GM21529 (cell line): ENCODE results near the gene GLIS2.

Source experiments
- ATAC-seq: cut with Tn5 transposase; IDR thresholded peaks from one replicate; pipeline ENCODE4 v1.9.1; 2021; ENCODE audit not compliant: unreplicated experiment

The GLIS2 gene

DNA sequence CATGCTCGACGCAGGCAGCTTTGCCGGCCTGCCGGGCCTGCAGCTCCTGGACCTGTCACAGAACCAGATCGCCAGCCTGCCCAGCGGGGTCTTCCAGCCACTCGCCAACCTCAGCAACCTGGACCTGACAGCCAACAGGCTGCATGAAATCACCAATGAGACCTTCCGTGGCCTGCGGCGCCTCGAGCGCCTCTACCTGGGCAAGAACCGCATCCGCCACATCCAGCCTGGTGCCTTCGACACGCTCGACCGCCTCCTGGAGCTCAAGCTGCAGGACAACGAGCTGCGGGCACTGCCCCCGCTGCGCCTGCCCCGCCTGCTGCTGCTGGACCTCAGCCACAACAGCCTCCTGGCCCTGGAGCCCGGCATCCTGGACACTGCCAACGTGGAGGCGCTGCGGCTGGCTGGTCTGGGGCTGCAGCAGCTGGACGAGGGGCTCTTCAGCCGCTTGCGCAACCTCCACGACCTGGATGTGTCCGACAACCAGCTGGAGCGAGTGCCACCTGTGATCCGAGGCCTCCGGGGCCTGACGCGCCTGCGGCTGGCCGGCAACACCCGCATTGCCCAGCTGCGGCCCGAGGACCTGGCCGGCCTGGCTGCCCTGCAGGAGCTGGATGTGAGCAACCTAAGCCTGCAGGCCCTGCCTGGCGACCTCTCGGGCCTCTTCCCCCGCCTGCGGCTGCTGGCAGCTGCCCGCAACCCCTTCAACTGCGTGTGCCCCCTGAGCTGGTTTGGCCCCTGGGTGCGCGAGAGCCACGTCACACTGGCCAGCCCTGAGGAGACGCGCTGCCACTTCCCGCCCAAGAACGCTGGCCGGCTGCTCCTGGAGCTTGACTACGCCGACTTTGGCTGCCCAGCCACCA, 65.4 kb downstream of the GLIS2 start:
- no peak for ATAC-seq

DNA sequence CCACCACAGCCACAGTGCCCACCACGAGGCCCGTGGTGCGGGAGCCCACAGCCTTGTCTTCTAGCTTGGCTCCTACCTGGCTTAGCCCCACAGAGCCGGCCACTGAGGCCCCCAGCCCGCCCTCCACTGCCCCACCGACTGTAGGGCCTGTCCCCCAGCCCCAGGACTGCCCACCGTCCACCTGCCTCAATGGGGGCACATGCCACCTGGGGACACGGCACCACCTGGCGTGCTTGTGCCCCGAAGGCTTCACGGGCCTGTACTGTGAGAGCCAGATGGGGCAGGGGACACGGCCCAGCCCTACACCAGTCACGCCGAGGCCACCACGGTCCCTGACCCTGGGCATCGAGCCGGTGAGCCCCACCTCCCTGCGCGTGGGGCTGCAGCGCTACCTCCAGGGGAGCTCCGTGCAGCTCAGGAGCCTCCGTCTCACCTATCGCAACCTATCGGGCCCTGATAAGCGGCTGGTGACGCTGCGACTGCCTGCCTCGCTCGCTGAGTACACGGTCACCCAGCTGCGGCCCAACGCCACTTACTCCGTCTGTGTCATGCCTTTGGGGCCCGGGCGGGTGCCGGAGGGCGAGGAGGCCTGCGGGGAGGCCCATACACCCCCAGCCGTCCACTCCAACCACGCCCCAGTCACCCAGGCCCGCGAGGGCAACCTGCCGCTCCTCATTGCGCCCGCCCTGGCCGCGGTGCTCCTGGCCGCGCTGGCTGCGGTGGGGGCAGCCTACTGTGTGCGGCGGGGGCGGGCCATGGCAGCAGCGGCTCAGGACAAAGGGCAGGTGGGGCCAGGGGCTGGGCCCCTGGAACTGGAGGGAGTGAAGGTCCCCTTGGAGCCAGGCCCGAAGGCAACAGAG, 66.3 kb downstream of the GLIS2 start:
- no peak for ATAC-seq

DNA sequence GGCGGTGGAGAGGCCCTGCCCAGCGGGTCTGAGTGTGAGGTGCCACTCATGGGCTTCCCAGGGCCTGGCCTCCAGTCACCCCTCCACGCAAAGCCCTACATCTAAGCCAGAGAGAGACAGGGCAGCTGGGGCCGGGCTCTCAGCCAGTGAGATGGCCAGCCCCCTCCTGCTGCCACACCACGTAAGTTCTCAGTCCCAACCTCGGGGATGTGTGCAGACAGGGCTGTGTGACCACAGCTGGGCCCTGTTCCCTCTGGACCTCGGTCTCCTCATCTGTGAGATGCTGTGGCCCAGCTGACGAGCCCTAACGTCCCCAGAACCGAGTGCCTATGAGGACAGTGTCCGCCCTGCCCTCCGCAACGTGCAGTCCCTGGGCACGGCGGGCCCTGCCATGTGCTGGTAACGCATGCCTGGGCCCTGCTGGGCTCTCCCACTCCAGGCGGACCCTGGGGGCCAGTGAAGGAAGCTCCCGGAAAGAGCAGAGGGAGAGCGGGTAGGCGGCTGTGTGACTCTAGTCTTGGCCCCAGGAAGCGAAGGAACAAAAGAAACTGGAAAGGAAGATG, 67.0 kb downstream of the GLIS2 start:
- ATAC-seq: no peak

DNA sequence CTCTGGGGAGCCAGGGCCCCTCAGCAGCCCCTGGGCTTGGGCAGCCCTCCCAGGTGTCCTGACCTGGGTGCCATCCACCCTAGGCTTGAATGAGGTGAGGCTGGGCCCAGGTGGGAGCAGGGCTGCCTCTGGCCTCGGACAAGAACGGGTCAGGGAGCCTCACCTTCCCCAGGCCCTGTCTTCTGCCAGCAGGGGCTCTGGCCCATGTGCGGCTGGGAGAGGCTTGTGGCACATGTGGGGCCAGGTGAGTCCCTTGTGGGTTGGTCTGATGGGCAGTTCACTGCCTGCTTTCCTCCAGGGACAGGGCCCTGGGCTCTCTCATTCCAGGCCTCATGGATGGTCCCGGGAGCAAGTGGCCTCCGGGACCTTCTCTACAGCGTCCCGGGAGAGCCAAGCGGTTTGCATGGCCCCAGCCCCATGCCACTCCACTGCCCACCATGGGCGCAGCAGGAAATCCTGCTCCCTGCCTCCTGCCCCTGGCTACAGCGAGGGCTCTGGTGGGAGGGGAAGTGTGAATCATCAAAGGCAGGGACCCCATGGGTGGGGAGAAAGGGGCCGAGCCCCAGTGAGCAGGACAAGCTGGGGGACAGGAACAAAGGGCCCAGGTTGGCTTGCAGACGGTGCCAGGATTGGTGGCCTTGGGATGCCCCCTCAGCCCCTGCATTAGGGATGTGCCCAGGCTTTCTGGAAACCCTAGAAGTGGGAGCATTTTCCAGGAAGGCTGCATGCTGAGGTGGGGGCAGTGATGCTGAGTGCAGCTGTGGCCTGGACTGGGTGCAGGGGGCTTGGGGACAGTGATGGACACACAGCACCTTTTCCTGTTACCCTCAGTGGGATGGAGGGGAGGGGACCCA, 68.0 kb downstream of the GLIS2 start:
- no peak for ATAC-seq

DNA sequence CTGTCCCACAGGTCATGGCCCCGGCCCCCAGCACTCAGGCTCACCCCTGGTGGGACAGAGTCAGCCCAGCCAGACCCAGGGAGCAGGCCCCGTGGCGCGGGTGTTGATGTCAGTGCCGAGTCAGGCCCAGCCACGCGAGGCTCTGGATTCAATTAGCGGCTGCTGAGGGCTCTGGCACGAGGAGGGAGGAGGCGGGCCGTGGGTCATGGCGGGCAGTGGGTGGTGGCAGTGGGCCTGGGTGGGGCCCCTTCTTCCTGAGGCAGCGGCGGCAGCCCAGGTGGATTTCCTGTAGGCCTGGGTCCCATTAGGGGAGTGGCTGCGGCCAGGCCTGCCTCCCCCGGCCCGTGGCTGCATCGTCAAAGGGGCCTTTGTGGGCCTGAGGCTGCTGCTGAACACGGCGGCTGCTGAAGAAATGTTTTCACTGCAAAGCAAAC, 68.7 kb downstream of the GLIS2 start:
- no peak for ATAC-seq

DNA sequence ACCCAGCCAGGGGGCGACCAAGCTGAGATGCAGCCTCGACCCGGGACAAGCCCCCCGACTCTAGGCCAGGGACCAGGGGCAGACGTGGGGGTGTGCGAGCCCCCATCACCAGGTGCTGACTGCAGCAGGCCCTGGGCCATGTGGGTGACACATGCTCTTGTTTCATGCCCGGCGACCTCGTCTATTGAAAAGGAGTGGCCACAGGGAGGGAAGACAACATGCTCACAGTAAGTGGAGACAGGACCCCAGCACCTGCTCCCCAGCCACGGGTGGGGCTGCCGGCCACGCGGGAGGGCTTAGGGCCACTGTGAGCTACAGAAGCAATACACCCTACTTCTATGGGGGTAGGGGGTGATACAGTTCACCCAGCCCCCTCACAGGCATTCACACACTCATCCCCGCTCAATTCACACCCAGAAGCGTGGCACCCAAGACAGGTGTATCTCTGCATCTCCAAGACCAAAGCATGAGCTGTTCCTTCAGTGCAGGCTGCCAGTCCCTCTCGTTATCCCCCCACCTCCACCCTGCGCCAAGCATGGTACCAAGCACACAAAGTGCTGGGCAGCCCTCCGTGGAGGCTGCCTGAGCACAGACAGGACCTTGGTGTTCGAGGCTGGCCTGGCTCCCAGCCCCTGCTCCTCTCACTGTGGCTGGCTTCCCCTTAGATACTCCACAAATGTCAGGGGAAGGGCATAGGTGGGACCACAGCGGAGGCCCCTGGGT, 69.4 kb downstream of the GLIS2 start:
- ATAC-seq: no peak

DNA sequence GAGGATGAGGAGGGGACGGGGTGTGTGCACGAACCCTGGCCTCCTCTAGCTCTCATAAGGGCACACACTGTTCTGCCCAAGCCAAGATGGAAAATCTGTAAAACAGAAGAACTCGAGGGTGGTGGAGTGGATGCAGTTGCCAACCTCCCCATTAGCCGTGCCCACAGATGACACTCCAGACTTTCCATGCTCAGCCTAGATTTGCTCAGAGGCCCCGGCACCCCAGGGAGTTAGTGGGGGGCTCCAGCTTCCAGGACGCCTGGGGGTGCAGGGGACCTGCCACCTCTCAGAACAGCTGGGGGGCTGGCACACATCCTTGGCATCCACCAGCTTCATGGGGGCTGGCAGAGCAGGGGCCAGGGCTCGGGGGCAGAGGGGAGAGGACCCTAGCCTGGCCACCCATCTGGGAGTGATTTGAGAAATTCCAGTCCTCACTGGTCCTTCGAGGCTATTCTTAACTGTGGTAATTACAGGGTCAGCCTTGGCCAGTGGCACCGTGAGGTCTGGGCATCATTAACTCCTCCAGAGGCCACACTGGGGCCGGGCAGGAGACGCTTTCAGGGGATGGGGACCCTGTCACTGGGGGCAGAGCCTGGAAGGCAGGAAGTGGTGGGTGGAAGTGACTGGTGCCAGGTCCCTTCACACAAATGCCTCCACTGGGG, 70.1 kb downstream of the GLIS2 start:
- no peak for ATAC-seq

DNA sequence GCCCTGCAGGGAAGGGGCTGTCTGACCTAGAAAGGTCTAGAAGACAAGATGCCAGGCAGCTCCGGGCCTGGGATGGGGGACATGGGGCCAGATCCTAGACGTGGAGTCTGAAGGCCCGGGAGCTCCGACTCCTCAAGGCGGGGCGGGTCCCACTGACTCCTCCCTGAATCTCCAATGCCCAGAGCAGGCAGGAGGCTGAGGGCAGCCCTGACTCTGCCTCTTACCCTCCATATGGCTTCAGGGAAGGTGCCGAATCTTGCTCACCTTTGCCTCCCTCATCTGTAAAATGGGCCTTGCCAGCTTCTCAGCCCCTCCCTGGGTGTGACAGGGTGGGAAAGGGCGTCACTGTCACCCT, 70.6 kb downstream of the GLIS2 start:
- no peak for ATAC-seq

DNA sequence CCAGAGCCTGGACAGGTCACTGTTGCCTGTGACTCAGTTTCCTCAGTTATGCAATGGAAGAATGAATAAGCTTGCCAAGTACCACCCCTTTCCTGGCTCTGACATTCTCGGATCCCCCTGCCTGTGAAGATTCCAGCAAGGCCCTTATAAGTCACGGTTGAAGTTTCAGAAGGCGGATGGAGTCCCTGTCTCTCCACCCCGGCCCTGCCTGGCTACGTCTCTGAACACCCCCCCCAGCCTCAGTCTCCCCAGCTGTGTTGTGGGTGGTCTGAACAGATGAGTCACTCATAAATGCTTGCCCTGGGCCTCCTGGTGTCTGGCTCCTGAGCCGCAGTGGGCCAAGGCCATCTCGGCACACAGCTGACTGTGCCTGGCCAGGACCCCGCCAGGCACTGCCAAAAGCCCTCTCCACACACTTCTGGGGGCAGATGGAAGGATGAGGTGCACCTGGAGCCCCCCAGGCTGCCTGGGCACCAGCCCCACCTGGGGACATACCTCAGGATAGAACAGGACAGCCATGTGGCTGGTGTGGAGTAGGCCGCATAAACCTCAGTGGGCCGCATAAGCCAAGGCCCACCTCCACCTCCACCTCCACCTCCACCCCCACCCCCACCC, 71.2 kb downstream of the GLIS2 start:
- ATAC-seq: no peak

DNA sequence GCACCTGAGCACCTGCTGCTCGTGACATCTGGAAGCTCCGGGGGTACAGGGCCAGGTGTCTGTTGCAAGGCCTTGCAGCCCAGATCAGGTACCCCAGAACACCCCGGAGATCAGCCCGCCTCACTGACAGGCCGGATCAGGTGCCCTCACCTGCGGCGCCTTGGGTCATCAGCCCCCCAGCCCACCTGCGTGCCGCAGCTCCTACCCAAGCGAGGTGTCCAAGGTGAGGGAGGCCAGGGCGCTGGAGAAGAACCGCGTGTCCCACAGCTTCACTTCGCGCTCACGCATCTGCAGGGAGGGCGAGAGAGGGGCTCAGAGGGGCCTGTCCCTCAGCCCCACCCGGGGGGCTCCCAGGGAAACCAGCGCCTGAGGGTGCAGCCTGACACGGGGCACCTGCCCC, 71.9 kb downstream of the GLIS2 start:
- ATAC-seq: no peak

DNA sequence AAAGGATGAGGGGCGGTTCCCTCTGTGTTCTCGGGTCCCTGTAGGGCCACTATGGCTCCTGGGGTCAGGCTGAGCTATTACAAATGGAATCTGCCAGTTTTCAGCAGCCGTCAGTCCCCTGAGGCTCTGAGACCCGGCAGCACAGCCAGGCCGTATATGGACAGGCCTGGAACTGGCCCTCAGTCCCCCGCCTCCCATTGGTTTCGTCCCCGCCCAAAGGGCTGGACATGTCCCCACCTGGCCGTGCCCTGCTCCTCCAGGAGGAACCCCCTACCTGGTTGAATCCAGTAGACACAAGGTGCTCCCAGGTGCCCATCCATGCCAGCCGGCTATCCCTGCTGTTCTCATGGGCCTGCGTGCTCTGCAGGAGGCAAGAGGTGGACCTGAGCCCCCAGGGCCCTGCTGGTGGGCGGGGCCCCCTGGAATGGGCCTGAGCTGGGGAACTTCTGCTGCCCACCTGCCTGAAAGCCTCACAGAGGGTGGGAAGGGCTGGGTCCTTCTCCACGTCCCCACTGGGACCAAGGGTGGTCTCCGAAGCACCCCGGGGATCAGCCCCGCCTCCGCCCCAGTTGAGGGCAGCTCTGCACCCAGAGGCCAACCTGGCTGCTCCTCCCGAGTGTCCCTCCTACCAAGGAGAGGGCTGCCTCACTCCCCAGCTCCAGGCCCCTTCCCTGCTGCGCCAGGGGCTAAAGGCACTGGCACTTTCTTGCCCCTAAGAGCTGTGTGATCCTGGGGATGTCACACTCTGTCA, 72.6 kb downstream of the GLIS2 start:
- no peak for ATAC-seq
